Astrocyte of the cerebellum (primary cell): ENCODE measurements around the gene FOXP1.
"Not testable (repeated sequence)": the region's sequence is repeated elsewhere in the genome, so short reads cannot be mapped to it uniquely, and the experiment has no call there.

Experiments used
- DNase-seq: peaks from one replicate; pipeline ENCODE4 v3.0.0-alpha.2; 2011; ENCODE audit warnings: low read depth
- H3K4me3 ChIP-seq: 2 replicates; pipeline ENCODE4 v1.5.1; 2011; ENCODE audit warnings: mild to moderate bottlenecking, low read depth, low read length, moderate library complexity
- in situ Hi-C: cut with HindIII; loops from 2 replicates; pipeline ENCODE4 v1.10.0; 2017; ENCODE audit warnings: low sequenced_read_pairs
- TF ChIP-seq, protein P1 (sequence below): IDR thresholded peaks from 2 replicates; pipeline ENCODE4 v1.5.1; 2012; ENCODE audit warnings: low read length, low read depth, moderate library complexity, mild to moderate bottlenecking; ENCODE audit errors: missing control alignments

The FOXP1 gene

DNA sequence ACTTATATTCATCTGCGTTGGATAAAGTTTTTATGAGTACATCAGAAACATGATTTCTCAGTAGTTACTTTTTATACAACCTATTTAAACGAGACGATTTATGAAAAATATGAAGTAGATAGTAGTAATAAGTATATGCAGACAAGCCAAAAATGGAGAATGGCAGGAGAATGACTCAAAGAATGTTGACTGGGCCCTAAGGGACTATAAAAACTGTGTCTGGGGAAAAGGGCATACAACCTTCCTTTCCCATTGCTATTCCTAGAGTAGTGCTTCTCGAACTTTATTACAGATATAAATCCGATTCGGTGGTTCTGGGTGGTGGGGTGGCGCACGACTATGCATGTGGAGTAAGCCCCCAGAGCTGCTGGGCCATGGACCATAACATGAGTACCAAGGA lies 558.5 kb downstream of the FOXP1 start:
- TF ChIP-seq, protein P1, sequence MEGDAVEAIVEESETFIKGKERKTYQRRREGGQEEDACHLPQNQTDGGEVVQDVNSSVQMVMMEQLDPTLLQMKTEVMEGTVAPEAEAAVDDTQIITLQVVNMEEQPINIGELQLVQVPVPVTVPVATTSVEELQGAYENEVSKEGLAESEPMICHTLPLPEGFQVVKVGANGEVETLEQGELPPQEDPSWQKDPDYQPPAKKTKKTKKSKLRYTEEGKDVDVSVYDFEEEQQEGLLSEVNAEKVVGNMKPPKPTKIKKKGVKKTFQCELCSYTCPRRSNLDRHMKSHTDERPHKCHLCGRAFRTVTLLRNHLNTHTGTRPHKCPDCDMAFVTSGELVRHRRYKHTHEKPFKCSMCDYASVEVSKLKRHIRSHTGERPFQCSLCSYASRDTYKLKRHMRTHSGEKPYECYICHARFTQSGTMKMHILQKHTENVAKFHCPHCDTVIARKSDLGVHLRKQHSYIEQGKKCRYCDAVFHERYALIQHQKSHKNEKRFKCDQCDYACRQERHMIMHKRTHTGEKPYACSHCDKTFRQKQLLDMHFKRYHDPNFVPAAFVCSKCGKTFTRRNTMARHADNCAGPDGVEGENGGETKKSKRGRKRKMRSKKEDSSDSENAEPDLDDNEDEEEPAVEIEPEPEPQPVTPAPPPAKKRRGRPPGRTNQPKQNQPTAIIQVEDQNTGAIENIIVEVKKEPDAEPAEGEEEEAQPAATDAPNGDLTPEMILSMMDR = no peak

DNA sequence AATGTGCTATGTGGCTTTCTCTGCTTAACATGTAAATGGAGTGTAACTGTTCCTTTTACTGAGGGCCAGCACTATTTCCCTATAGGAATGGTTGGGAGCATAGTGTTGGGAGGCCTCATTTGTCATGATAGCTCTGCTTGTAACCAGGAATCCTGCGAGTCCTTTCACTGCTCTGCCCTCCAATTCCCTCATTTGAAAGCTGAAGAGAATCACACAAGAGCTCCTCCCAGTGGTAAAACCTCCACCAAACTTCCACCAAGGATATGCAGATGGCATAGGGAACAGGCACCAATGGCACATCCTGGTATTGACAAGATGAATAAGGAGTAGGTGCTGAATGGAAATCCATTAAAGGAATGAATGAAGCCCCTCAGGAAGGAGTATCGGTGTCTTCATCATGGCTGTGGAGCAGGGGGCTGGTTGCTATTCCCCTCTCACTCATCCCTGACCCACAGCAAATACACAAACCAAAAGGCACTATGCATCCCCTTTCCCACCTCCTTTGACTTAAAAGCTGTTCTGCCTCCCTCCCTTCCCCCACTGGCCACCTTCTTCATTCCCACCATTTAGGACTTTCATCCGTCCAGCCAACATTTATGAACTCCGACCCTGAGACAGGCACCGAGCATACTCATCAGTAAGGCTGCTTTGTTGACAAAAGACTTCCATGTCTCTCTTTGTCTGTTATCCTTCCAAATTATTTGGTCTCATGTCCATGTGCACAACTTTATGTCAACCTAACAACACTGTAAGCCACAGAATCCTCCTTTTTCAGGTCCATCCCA lies 560.8 kb downstream of the FOXP1 start:
- DNase-seq = no peak
- in situ Hi-C loops = no loop called here
- TF ChIP-seq, protein P1 = peak; percentile 22
- no peak overlapping the region for H3K4me3 ChIP-seq

More for the DNA sequence above, 558.5 kb downstream of the FOXP1 start:
- in situ Hi-C loops = no loop called here
- H3K4me3 ChIP-seq = no peak overlapping the region
- no peak for DNase-seq

DNA sequence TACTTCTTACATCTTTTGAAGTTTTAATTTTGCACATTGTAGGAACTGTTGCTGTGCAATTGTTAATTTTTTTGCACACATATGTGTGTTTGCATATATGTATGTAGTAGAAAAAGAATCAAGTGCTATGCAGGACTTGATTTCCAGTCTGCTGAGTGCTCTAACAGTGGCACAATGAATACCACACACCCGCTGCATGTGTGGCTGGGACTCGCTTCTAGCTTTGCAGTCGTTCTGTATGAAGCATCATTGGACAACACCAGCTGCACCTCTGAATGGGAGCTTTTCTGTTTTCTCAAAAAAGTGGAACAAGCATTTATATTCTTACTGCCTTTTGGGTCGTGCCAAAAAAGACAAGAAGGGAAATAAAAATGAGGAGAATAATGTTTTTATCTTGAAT lies 564.7 kb downstream of the FOXP1 start:
- in situ Hi-C loops = no loop called here
- H3K4me3 ChIP-seq = no peak overlapping the region
- no peak for DNase-seq
- TF ChIP-seq, protein P1 = no peak

GRCh38 chr3:71016178-71016845 lies 567.2 kb downstream of the FOXP1 start:
- in situ Hi-C loops = no loop called here
- no peak for DNase-seq
- TF ChIP-seq, protein P1 = no peak
- H3K4me3 ChIP-seq = no peak overlapping the region

GRCh38 chr3:71014616-71015015 lies 568.9 kb downstream of the FOXP1 start:
- DNase-seq, H3K4me3 ChIP-seq, in situ Hi-C loops: not testable (repeated sequence)

DNA sequence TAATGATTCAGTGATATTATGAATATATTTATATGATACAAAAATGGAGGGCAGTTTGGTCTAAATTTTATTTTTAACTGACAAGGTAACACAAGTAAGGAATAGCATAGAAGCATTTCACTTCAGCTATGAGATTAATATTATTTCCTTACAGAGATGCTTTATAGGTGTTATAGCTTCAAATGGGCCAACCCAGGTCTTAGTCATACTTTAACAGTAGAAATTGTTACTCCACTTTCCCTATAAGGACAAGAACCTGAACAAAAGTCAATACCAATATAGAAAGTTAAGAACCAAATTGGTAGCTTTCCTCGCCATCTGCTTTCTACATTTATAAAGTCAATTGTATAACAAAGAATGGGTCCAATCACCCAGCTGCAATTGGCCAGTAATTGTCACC lies 570.6 kb downstream of the FOXP1 start:
- H3K4me3 ChIP-seq = no peak overlapping the region
- TF ChIP-seq, protein P1 = no peak
- no peak for DNase-seq
- in situ Hi-C loops = no loop called here
